ENCODE data around the gene RMC1. TPM values are rescaled to one million over a fixed set of nuclear protein-coding genes. Genes with fewer than 3 reads are reported as not detected.

RMC1 gene
- total RNA-seq, 1 experiment from 2014 or later: 38.4 TPM

DNA sequence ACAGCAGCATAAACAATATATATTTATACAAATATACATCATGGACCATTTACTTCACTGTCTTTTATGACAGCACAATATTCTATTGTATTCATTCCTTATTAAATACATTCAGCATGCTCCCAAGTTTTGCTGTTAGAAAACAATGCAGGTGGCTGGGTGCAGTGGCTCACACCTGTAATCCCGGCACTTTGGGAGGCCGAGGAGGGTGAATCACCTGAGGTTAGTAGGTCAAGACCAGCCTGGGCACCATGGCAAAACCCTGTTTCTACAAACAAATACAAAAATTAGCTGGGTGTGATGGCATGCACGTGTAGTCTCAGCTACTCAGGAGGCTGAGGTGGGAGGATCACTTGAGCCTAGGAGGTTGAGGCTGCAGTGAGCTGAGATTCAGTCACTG lies 44.0 kb downstream of the RMC1 start:
- H3K9me3 ChIP-seq (ENCODE audit: control insufficient read depth in 1 of 2, insufficient read depth in 1 of 2, low read depth in 1 of 2, low read length in 2 of 2): no peaks in the 10 kb centered on the region
- ATAC-seq (peak; percentile 71), DNase-seq (ENCODE audit: low read depth, low spot score) (peak; percentile 19)
- H3K4me2 ChIP-seq (ENCODE audit: low read length): peak overlapping the region; percentile 36
- H3K4me1 ChIP-seq (ENCODE audit: control insufficient read depth in 1 of 2, insufficient read depth in 2 of 2, low read length in 2 of 2): peaks cover 18 to 33% of the 10 kb centered on the region in 2 experiments
- no peak overlapping the region for H2AFZ ChIP-seq (ENCODE audit: low read depth, low read length, poor library complexity, severe bottlenecking)
- peak overlapping the region; percentile 44; the same call in 1 of the 2 replicates for H3K27ac ChIP-seq (ENCODE audit: low read depth, low read length)
- peaks cover 34 to 39% of the 10 kb centered on the region in 2 experiments for H3K36me3 ChIP-seq (ENCODE audit: control insufficient read depth in 1 of 2, insufficient read depth in 2 of 2, low read length in 2 of 2)
- H3K4me3 ChIP-seq (replicated peaks in 1 of 2; ENCODE audit: low read depth in 1 of 2, low read length in 2 of 2): no peak overlapping the region
- ChIA-PET POLR2A (no interaction called here), CTCF (interaction anchor here (3.3 kb wide), 1 partner anchor 156 kb away, joined by 11 read pairs; no protein-coding TSS in a partner anchor), RAD21 (ENCODE audit: low non-redundant PET in 1 of 2, low total read pairs in 2 of 2, uncharacterized antibody in 2 of 2, unreplicated experiment in 2 of 2) (no interaction called here)
- peak overlapping the region; percentile 10 for H3K9ac ChIP-seq (ENCODE audit: low read length)
- H4K20me1 ChIP-seq (ENCODE audit: insufficient read depth): no peaks in the 10 kb centered on the region
- no peaks in the 10 kb centered on the region for H3K9me2 ChIP-seq (ENCODE audit: insufficient read depth)
- BruUV-seq (replicated peaks): no TSS peak
- TF ChIP-seq ZFX (IDR thresholded peaks at IDR 0.05) (no peak), EZH2 (IDR thresholded peaks at IDR 0.05) (no peak), SIN3A (IDR thresholded peaks at IDR 0.05; ENCODE audit: low read depth) (no peak), TCF7L2 (IDR thresholded peaks at IDR 0.05; ENCODE audit: borderline replicate concordance, extremely low read depth, insufficient read depth, insufficient read length) (no peak), SP1 (IDR thresholded peaks at IDR 0.05; ENCODE audit: low read depth) (no peak), YY1 (IDR thresholded peaks at IDR 0.05; ENCODE audit: extremely low read depth, insufficient replicate concordance, low read depth, low read length) (no peak), JUND (IDR thresholded peaks at IDR 0.05) (no peak), POLR2AphosphoS5 (IDR thresholded peaks at IDR 0.05; ENCODE audit: low read depth, low read length) (no peak), EZH2phosphoT487 (IDR thresholded peaks at IDR 0.05; ENCODE audit: borderline replicate concordance) (no peak), ZNF274 (IDR thresholded peaks at IDR 0.05; ENCODE audit: low read depth, low read length) (no peak), FOSL1 (IDR thresholded peaks at IDR 0.05; ENCODE audit: low read depth) (no peak)
- TF ChIP-seq, protein P1, sequence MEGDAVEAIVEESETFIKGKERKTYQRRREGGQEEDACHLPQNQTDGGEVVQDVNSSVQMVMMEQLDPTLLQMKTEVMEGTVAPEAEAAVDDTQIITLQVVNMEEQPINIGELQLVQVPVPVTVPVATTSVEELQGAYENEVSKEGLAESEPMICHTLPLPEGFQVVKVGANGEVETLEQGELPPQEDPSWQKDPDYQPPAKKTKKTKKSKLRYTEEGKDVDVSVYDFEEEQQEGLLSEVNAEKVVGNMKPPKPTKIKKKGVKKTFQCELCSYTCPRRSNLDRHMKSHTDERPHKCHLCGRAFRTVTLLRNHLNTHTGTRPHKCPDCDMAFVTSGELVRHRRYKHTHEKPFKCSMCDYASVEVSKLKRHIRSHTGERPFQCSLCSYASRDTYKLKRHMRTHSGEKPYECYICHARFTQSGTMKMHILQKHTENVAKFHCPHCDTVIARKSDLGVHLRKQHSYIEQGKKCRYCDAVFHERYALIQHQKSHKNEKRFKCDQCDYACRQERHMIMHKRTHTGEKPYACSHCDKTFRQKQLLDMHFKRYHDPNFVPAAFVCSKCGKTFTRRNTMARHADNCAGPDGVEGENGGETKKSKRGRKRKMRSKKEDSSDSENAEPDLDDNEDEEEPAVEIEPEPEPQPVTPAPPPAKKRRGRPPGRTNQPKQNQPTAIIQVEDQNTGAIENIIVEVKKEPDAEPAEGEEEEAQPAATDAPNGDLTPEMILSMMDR (IDR thresholded peaks at IDR 0.05 in 2 of 3, conservative IDR thresholded peaks at IDR 0.05 in 1 of 3; ENCODE audit: borderline replicate concordance in 1 of 3, insufficient read depth in 1 of 3, low read depth in 2 of 3, low read length in 2 of 3): no peak
- TF ChIP-seq, protein P2, sequence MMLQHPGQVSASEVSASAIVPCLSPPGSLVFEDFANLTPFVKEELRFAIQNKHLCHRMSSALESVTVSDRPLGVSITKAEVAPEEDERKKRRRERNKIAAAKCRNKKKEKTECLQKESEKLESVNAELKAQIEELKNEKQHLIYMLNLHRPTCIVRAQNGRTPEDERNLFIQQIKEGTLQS (IDR thresholded peaks at IDR 0.05): no peak
- TF ChIP-seq, protein P3, sequence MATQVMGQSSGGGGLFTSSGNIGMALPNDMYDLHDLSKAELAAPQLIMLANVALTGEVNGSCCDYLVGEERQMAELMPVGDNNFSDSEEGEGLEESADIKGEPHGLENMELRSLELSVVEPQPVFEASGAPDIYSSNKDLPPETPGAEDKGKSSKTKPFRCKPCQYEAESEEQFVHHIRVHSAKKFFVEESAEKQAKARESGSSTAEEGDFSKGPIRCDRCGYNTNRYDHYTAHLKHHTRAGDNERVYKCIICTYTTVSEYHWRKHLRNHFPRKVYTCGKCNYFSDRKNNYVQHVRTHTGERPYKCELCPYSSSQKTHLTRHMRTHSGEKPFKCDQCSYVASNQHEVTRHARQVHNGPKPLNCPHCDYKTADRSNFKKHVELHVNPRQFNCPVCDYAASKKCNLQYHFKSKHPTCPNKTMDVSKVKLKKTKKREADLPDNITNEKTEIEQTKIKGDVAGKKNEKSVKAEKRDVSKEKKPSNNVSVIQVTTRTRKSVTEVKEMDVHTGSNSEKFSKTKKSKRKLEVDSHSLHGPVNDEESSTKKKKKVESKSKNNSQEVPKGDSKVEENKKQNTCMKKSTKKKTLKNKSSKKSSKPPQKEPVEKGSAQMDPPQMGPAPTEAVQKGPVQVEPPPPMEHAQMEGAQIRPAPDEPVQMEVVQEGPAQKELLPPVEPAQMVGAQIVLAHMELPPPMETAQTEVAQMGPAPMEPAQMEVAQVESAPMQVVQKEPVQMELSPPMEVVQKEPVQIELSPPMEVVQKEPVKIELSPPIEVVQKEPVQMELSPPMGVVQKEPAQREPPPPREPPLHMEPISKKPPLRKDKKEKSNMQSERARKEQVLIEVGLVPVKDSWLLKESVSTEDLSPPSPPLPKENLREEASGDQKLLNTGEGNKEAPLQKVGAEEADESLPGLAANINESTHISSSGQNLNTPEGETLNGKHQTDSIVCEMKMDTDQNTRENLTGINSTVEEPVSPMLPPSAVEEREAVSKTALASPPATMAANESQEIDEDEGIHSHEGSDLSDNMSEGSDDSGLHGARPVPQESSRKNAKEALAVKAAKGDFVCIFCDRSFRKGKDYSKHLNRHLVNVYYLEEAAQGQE (IDR thresholded peaks at IDR 0.05; ENCODE audit: low read depth): no peak
- TF ChIP-seq, protein P4, sequence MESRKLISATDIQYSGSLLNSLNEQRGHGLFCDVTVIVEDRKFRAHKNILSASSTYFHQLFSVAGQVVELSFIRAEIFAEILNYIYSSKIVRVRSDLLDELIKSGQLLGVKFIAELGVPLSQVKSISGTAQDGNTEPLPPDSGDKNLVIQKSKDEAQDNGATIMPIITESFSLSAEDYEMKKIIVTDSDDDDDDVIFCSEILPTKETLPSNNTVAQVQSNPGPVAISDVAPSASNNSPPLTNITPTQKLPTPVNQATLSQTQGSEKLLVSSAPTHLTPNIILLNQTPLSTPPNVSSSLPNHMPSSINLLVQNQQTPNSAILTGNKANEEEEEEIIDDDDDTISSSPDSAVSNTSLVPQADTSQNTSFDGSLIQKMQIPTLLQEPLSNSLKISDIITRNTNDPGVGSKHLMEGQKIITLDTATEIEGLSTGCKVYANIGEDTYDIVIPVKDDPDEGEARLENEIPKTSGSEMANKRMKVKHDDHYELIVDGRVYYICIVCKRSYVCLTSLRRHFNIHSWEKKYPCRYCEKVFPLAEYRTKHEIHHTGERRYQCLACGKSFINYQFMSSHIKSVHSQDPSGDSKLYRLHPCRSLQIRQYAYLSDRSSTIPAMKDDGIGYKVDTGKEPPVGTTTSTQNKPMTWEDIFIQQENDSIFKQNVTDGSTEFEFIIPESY (IDR thresholded peaks at IDR 0.05; ENCODE audit: extremely low read depth, insufficient replicate concordance, low read length): no peak
- no peaks in the 10 kb centered on the region for H3K27me3 ChIP-seq (ENCODE audit: insufficient read depth, low read length)
- H3K79me2 ChIP-seq (ENCODE audit: insufficient read depth, low read length): no peaks in the 10 kb centered on the region
- intact Hi-C loops (cut with micrococcal nuclease): no loop called here

All from HCT116 (cell line).